Neural crest cell (in vitro differentiated cells): ENCODE results near the gene RASAL1. TPM values are rescaled to one million over a fixed set of nuclear protein-coding genes. Genes with fewer than 3 reads are reported as not detected.

ENCODE experiments used
- DNase-seq: peaks from one replicate; pipeline ENCODE4 v3.0.0; 2021; ENCODE audit warnings: low read depth, mixed read lengths, low spot score
- H3K27ac Mint-ChIP-seq: one replicate; pipeline ENCODE4 v1.8.0; 2021; ENCODE audit warnings: mild to moderate bottlenecking, mixed read lengths; ENCODE audit not compliant: unreplicated experiment
- H3K27me3 Mint-ChIP-seq: 2 replicates; pipeline ENCODE4 v1.8.0; 2021; ENCODE audit warnings: low read depth, mild to moderate bottlenecking, mixed read lengths
- H3K36me3 Mint-ChIP-seq: 2 replicates; pipeline ENCODE4 v1.8.0; 2021; ENCODE audit warnings: low read depth, mild to moderate bottlenecking, mixed read lengths
- H3K4me1 Mint-ChIP-seq: 2 replicates; pipeline ENCODE4 v1.8.0; 2021; ENCODE audit warnings: mixed read lengths
- H3K4me3 Mint-ChIP-seq: one replicate; pipeline ENCODE4 v1.8.0; 2021; ENCODE audit warnings: mild to moderate bottlenecking, mixed read lengths
- H3K9me3 Mint-ChIP-seq: 2 replicates; pipeline ENCODE4 v1.8.0; 2021; ENCODE audit warnings: mixed read lengths
- CTCF ChIP-seq: fragments of 200-600 bp; sonication (generic); conservative IDR thresholded peaks from 2 replicates; pipeline ENCODE4 v1.5.0; 2021; ENCODE audit warnings: antibody characterized with exemption, mild to moderate bottlenecking
- microRNA-seq: library from miRNA; unstranded; fragments of <30 nt; microRNA quantifications from one replicate; pipeline ENCODE4, GENCODE V29; 2020
- total RNA-seq: library from RNA; stranded (reverse); gene quantifications from 2 replicates; pipeline ENCODE4 v1.2.1, GENCODE V29; 2021

RASAL1 gene
- total RNA-seq, 1 donor from 2014 or later, result not detected

GRCh38 chr12:113050795-113051194 is 84.8 kb downstream of the RASAL1 start:
- H3K4me3 Mint-ChIP-seq, result no peak overlapping the region
- H3K4me1 Mint-ChIP-seq, result no peaks in the 10 kb centered on the region
- no peaks in the 10 kb centered on the region for H3K36me3 Mint-ChIP-seq
- no peak overlapping the region for H3K27ac Mint-ChIP-seq
- no peak for DNase-seq
- H3K27me3 Mint-ChIP-seq, result peaks cover 96% of the 10 kb centered on the region
- TF ChIP-seq CTCF, result no peak
- no peaks in the 10 kb centered on the region for H3K9me3 Mint-ChIP-seq

- peak; percentile 14 for DNase-seq
- H3K27ac Mint-ChIP-seq, result no peak overlapping the region
- H3K36me3 Mint-ChIP-seq, result no peaks in the 10 kb centered on the region
- no peaks in the 10 kb centered on the region for H3K4me1 Mint-ChIP-seq
- H3K27me3 Mint-ChIP-seq, result peaks cover 96% of the 10 kb centered on the region
- TF ChIP-seq CTCF, result peak; percentile 24
- no peaks in the 10 kb centered on the region for H3K9me3 Mint-ChIP-seq
- H3K4me3 Mint-ChIP-seq, result no peak overlapping the region
Observed at GRCh38 chr12:113049976-113050742, 85.4 kb downstream of the RASAL1 start.

Small RNA genes lying within 50 kb of the gene (microRNA-seq; reads per million reads assigned to microRNA genes)
- gene MIR7106, result 2.4 reads per million

Other genes starting within 250 kb of the RASAL1 start
- gene OAS1, start 228.8 kb downstream of the RASAL1 start, total RNA-seq, result not detected in 2 replicates
- 0.48 and 0.54 TPM in 2 replicates for gene OAS3, start 197.3 kb downstream of the RASAL1 start, total RNA-seq
- not detected in 2 replicates for gene OAS2, start 157.2 kb downstream of the RASAL1 start, total RNA-seq
- gene DTX1, start 79.0 kb downstream of the RASAL1 start, total RNA-seq, result 8.1 and 8.4 TPM in 2 replicates
- gene CFAP73, start 14.0 kb upstream of the RASAL1 start, total RNA-seq, result not detected in 2 replicates
- gene DDX54, start 49.7 kb upstream of the RASAL1 start, total RNA-seq, result 68.5 and 69.7 TPM in 2 replicates
- 20.0 and 20.1 TPM in 2 replicates for gene RITA1, start 50.0 kb upstream of the RASAL1 start, total RNA-seq
- gene TPCN1, start 85.7 kb upstream of the RASAL1 start, total RNA-seq, result 18.3 and 18.9 TPM in 2 replicates
- gene SLC8B1, start 199.3 kb upstream of the RASAL1 start, total RNA-seq, result 7.1 and 7.3 TPM in 2 replicates
- gene PLBD2, start 222.8 kb upstream of the RASAL1 start, total RNA-seq, result 33.4 and 36.6 TPM in 2 replicates